ENCODE measurements around the gene MOCS1. TPM values are rescaled to one million over a fixed set of nuclear protein-coding genes. Genes with fewer than 3 reads are reported as not detected.

MOCS1 gene
- total RNA-seq, 5 donors from 2014 or later (not counting 1 experiment from before 2014, with no cell fraction given): 1.1 to 2.1 (median 1.2) TPM

GRCh38 chr6:39951191-39951590 is 16.9 kb upstream of the MOCS1 start:
- 68% methylated on average over 5 of the region's 5 CpGs for WGBS (ENCODE audit: insufficient coverage)
- DNase-seq (no peak), ATAC-seq (replicated peaks in 1 of 4) (no peak)
- Mint-ChIP-seq H3K27ac (no peak overlapping the region), H3K36me3 (no peaks in the 10 kb centered on the region), H3K4me1 (no peaks in the 10 kb centered on the region), H3K9me3 (peaks cover 0 to 4% (median 0%) of the 10 kb centered on the region in 3 donors), H3K27me3 (peaks cover 0 to 7% of the 10 kb centered on the region in 2 donors), H3K4me3 (no peak overlapping the region)
- Histone ChIP-seq H3K36me3 (ENCODE audit: control insufficient read depth in 2 of 2, extremely low read depth in 1 of 2, insufficient read depth in 1 of 2, low read length in 1 of 2) (no peaks in the 10 kb centered on the region), H3K27me3 (replicated peaks in 1 of 2; ENCODE audit: control insufficient read depth in 2 of 2, extremely low read depth in 1 of 2, insufficient read depth in 2 of 2, low read length in 1 of 2) (peaks cover 2 to 3% of the 10 kb centered on the region in 2 experiments), H3K27ac (ENCODE audit: low read length) (no peak overlapping the region), H3K9me3 (no peaks in the 10 kb centered on the region), H3K4me3 (ENCODE audit: control insufficient read depth in 1 of 2, extremely low read depth in 1 of 2, low read length in 1 of 2) (no peak overlapping the region), H3K4me1 (ENCODE audit: control insufficient read depth in 1 of 2, extremely low read depth in 1 of 2, insufficient read depth in 2 of 2, low read length in 2 of 2) (no peaks in the 10 kb centered on the region)
- ChIA-PET POLR2A (no interaction called here), CTCF (no interaction called here)

GRCh38 chr6:39950125-39950720 is 16.0 kb upstream of the MOCS1 start:
- ATAC-seq (replicated peaks in 1 of 4): no peak
- Histone ChIP-seq H3K36me3 (ENCODE audit: control insufficient read depth in 2 of 2, extremely low read depth in 1 of 2, insufficient read depth in 1 of 2, low read length in 1 of 2) (no peaks in the 10 kb centered on the region), H3K4me3 (ENCODE audit: control insufficient read depth in 1 of 2, extremely low read depth in 1 of 2, low read length in 1 of 2) (no peak overlapping the region), H3K27me3 (replicated peaks in 1 of 2; ENCODE audit: control insufficient read depth in 2 of 2, extremely low read depth in 1 of 2, insufficient read depth in 2 of 2, low read length in 1 of 2) (peaks cover 2 to 3% of the 10 kb centered on the region in 2 experiments), H3K4me1 (ENCODE audit: control insufficient read depth in 1 of 2, extremely low read depth in 1 of 2, insufficient read depth in 2 of 2, low read length in 2 of 2) (no peaks in the 10 kb centered on the region), H3K9me3 (no peaks in the 10 kb centered on the region), H3K27ac (ENCODE audit: low read length) (no peak overlapping the region)
- no peaks in the 10 kb centered on the region for H3K4me1 Mint-ChIP-seq
- ChIA-PET CTCF (no interaction called here), POLR2A (no interaction called here)
- peaks cover 0 to under 1% (median 0%) of the 10 kb centered on the region in 3 donors for H3K9me3 Mint-ChIP-seq
- no peak overlapping the region for H3K27ac Mint-ChIP-seq
- no peaks in the 10 kb centered on the region for H3K36me3 Mint-ChIP-seq
- peaks cover 0 to under 1% of the 10 kb centered on the region in 2 donors for H3K27me3 Mint-ChIP-seq
- DNase-seq: no peak
- H3K4me3 Mint-ChIP-seq: no peak overlapping the region

GRCh38 chr6:39948199-39948791 is 14.0 kb upstream of the MOCS1 start:
- Histone ChIP-seq H3K27ac (ENCODE audit: low read length) (no peak overlapping the region), H3K27me3 (replicated peaks in 1 of 2; ENCODE audit: control insufficient read depth in 2 of 2, extremely low read depth in 1 of 2, insufficient read depth in 2 of 2, low read length in 1 of 2) (peaks cover 0 to 7% of the 10 kb centered on the region in 2 experiments), H3K4me3 (ENCODE audit: control insufficient read depth in 1 of 2, extremely low read depth in 1 of 2, low read length in 1 of 2) (no peak overlapping the region), H3K4me1 (ENCODE audit: control insufficient read depth in 1 of 2, extremely low read depth in 1 of 2, insufficient read depth in 2 of 2, low read length in 2 of 2) (no peaks in the 10 kb centered on the region), H3K36me3 (ENCODE audit: control insufficient read depth in 2 of 2, extremely low read depth in 1 of 2, insufficient read depth in 1 of 2, low read length in 1 of 2) (no peaks in the 10 kb centered on the region), H3K9me3 (no peaks in the 10 kb centered on the region)
- no CpG with 5 or more reads among the region's 5 CpGs for WGBS (ENCODE audit: insufficient coverage)
- ChIA-PET POLR2A (no interaction called here), CTCF (no interaction called here)
- Mint-ChIP-seq H3K27ac (no peak overlapping the region), H3K9me3 (no peaks in the 10 kb centered on the region), H3K36me3 (no peaks in the 10 kb centered on the region), H3K4me1 (no peaks in the 10 kb centered on the region), H3K27me3 (peaks cover 0 to 1% of the 10 kb centered on the region in 2 donors), H3K4me3 (no peak overlapping the region)
- ATAC-seq (replicated peaks in 1 of 4): no peak
- DNase-seq: no peak

GRCh38 chr6:39947611-39948068 is 13.4 kb upstream of the MOCS1 start:
- Mint-ChIP-seq H3K4me3 (no peak overlapping the region), H3K9me3 (no peaks in the 10 kb centered on the region), H3K36me3 (no peaks in the 10 kb centered on the region), H3K27me3 (peaks cover 0 to 2% of the 10 kb centered on the region in 2 donors), H3K4me1 (no peaks in the 10 kb centered on the region), H3K27ac (no peak overlapping the region)
- no peak overlapping the region for H3K27ac ChIP-seq (ENCODE audit: low read length)
- CTCF ChIA-PET: no interaction called here
- no peak for ATAC-seq (replicated peaks in 1 of 4)
- no peaks in the 10 kb centered on the region for H3K4me1 ChIP-seq (ENCODE audit: control insufficient read depth in 1 of 2, extremely low read depth in 1 of 2, insufficient read depth in 2 of 2, low read length in 2 of 2)
- H3K36me3 ChIP-seq (ENCODE audit: control insufficient read depth in 2 of 2, extremely low read depth in 1 of 2, insufficient read depth in 1 of 2, low read length in 1 of 2): no peaks in the 10 kb centered on the region
- WGBS (ENCODE audit: insufficient coverage): 47% methylated on average over 3 of the region's 5 CpGs
- no peak for DNase-seq
- POLR2A ChIA-PET: no interaction called here
- H3K9me3 ChIP-seq: no peaks in the 10 kb centered on the region
- no peak overlapping the region for H3K4me3 ChIP-seq (ENCODE audit: control insufficient read depth in 1 of 2, extremely low read depth in 1 of 2, low read length in 1 of 2)
- peaks cover 0 to 7% of the 10 kb centered on the region in 2 experiments for H3K27me3 ChIP-seq (replicated peaks in 1 of 2; ENCODE audit: control insufficient read depth in 2 of 2, extremely low read depth in 1 of 2, insufficient read depth in 2 of 2, low read length in 1 of 2)

GRCh38 chr6:39945626-39946025 is 11.4 kb upstream of the MOCS1 start:
- no peak overlapping the region for H3K27ac Mint-ChIP-seq
- Histone ChIP-seq H3K4me1 (ENCODE audit: control insufficient read depth in 1 of 2, extremely low read depth in 1 of 2, insufficient read depth in 2 of 2, low read length in 2 of 2) (no peaks in the 10 kb centered on the region), H3K27ac (ENCODE audit: low read length) (no peak overlapping the region), H3K9me3 (no peaks in the 10 kb centered on the region), H3K4me3 (ENCODE audit: control insufficient read depth in 1 of 2, extremely low read depth in 1 of 2, low read length in 1 of 2) (no peak overlapping the region), H3K36me3 (ENCODE audit: control insufficient read depth in 2 of 2, extremely low read depth in 1 of 2, insufficient read depth in 1 of 2, low read length in 1 of 2) (no peaks in the 10 kb centered on the region), H3K27me3 (replicated peaks in 1 of 2; ENCODE audit: control insufficient read depth in 2 of 2, extremely low read depth in 1 of 2, insufficient read depth in 2 of 2, low read length in 1 of 2) (peaks cover 0 to 7% of the 10 kb centered on the region in 2 experiments)
- 100% methylated on average over 1 of the region's 1 CpG for WGBS (ENCODE audit: insufficient coverage)
- ATAC-seq (replicated peaks in 1 of 4) (no peak), DNase-seq (no peak)
- H3K4me1 Mint-ChIP-seq: no peaks in the 10 kb centered on the region
- H3K36me3 Mint-ChIP-seq: no peaks in the 10 kb centered on the region
- no peaks in the 10 kb centered on the region for H3K9me3 Mint-ChIP-seq
- CTCF ChIA-PET: no interaction called here
- H3K27me3 Mint-ChIP-seq: peaks cover 0 to 2% of the 10 kb centered on the region in 2 donors
- POLR2A ChIA-PET: no interaction called here
- no peak overlapping the region for H3K4me3 Mint-ChIP-seq

GRCh38 chr6:39942903-39943580 is 8.8 kb upstream of the MOCS1 start:
- H3K27me3 Mint-ChIP-seq: peaks cover 0 to 2% of the 10 kb centered on the region in 2 donors
- H3K27ac Mint-ChIP-seq: no peak overlapping the region
- CTCF ChIA-PET: no interaction called here

More at GRCh38 chr6:39942903-39943580, 8.8 kb upstream of the MOCS1 start:
- H3K4me1 ChIP-seq (ENCODE audit: control insufficient read depth in 1 of 2, extremely low read depth in 1 of 2, insufficient read depth in 2 of 2, low read length in 2 of 2): no peaks in the 10 kb centered on the region
- H3K27me3 ChIP-seq (replicated peaks in 1 of 2; ENCODE audit: control insufficient read depth in 2 of 2, extremely low read depth in 1 of 2, insufficient read depth in 2 of 2, low read length in 1 of 2): peaks cover 0 to 4% of the 10 kb centered on the region in 2 experiments
- H3K27ac ChIP-seq (ENCODE audit: low read length): no peak overlapping the region
- H3K9me3 ChIP-seq: no peaks in the 10 kb centered on the region
- ATAC-seq (replicated peaks in 1 of 4) (no peak), DNase-seq (no peak)
- H3K4me3 ChIP-seq (ENCODE audit: control insufficient read depth in 1 of 2, extremely low read depth in 1 of 2, low read length in 1 of 2): no peak overlapping the region
- no peaks in the 10 kb centered on the region for H3K36me3 ChIP-seq (ENCODE audit: control insufficient read depth in 2 of 2, extremely low read depth in 1 of 2, insufficient read depth in 1 of 2, low read length in 1 of 2)
- H3K4me1 Mint-ChIP-seq: no peaks in the 10 kb centered on the region
- H3K36me3 Mint-ChIP-seq: no peaks in the 10 kb centered on the region
- POLR2A ChIA-PET: no interaction called here
- 97% methylated on average over 4 of the region's 7 CpGs for WGBS (ENCODE audit: insufficient coverage)
- H3K9me3 Mint-ChIP-seq: no peaks in the 10 kb centered on the region
- no peak overlapping the region for H3K4me3 Mint-ChIP-seq
